NT2/D1 (cell line): ENCODE measurements around the gene RMI2.

Experiments
- SUZ12 ChIP-seq: IDR thresholded peaks from 2 replicates; pipeline ENCODE4 v1.6.1; 2011; ENCODE audit not compliant: insufficient read length, insufficient read depth; ENCODE audit errors: extremely low read depth
- YY1 ChIP-seq: IDR thresholded peaks from 2 replicates; pipeline ENCODE4 v1.6.1; 2011; ENCODE audit not compliant: insufficient read length, insufficient read depth
- ZNF274 ChIP-seq: IDR thresholded peaks from 2 replicates; pipeline ENCODE4 v1.6.1; 2011; ENCODE audit warnings: mild to moderate bottlenecking, low read depth, low read length

- TF ChIP-seq YY1 (no peak), SUZ12 (no peak), ZNF274 (no peak)
Observed at GRCh38 chr16:11379420-11379819, 34.2 kb downstream of the RMI2 start.
